Measurements from ENCODE around the gene PPP2R2C. TPM values are rescaled to one million over a fixed set of nuclear protein-coding genes. Genes with fewer than 3 reads are reported as not detected.

PPP2R2C gene
- total RNA-seq, 1 experiment from 2014 or later: 8.1 TPM

DNA sequence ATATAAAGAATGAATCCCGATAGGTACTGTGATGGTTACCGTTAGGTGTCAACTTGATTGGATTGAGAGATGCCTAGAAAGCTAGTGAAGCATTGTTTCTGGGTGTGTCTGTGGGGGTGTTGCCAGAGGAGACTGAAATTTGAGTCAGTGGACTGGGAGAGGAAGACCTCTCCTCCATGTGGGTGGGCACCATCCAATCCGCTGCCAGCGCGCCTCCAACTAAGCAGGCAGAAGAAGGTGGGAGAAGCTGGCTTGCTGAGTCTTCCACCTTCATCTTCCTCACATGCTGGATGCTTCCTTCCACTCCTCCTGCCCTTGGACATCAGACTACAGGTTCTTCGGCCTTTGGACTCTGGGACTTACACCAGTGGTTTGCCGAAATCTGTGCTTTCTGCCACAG, 162.6 kb downstream of the PPP2R2C start:
- Mint-ChIP-seq H3K27ac (no peak overlapping the region), H3K36me3 (ENCODE audit: insufficient read depth in 1 of 3, low read depth in 3 of 3) (peaks cover 4% of the 10 kb centered on the region in 3 experiments; a peak in 4 of 7 replicates), H3K4me3 (peak overlapping the region; percentile 50 to 78), H3K9me3 (peaks cover 5 to 7% of the 10 kb centered on the region in 2 experiments; a peak in 4 of 5 replicates), H3K27me3 (ENCODE audit: low read depth) (peaks cover 49% of the 10 kb centered on the region), H3K4me1 (peaks cover 10 to 13% of the 10 kb centered on the region in 2 experiments; a peak in 3 of 4 replicates)
- no peaks in the 10 kb centered on the region for H4K20me1 ChIP-seq (ENCODE audit: control insufficient read depth, insufficient read depth, insufficient read length)
- H3K9me3 ChIP-seq (ENCODE audit: control insufficient read depth, low read depth, low read length): no peaks in the 10 kb centered on the region
- H3K18ac ChIP-seq (ENCODE audit: insufficient read length, low read depth, low read length): no peak overlapping the region
- TF ChIP-seq, protein P1, sequence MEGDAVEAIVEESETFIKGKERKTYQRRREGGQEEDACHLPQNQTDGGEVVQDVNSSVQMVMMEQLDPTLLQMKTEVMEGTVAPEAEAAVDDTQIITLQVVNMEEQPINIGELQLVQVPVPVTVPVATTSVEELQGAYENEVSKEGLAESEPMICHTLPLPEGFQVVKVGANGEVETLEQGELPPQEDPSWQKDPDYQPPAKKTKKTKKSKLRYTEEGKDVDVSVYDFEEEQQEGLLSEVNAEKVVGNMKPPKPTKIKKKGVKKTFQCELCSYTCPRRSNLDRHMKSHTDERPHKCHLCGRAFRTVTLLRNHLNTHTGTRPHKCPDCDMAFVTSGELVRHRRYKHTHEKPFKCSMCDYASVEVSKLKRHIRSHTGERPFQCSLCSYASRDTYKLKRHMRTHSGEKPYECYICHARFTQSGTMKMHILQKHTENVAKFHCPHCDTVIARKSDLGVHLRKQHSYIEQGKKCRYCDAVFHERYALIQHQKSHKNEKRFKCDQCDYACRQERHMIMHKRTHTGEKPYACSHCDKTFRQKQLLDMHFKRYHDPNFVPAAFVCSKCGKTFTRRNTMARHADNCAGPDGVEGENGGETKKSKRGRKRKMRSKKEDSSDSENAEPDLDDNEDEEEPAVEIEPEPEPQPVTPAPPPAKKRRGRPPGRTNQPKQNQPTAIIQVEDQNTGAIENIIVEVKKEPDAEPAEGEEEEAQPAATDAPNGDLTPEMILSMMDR (conservative IDR thresholded peaks at IDR 0.05): no peak
- H3K27ac ChIP-seq (ENCODE audit: insufficient read length, low read depth, low read length): no peak overlapping the region
- H4K91ac ChIP-seq (ENCODE audit: insufficient read length, low read depth, low read length): no peak overlapping the region
- no CpG with 5 or more reads among the region's 7 CpGs for WGBS (ENCODE audit: extremely low coverage, insufficient read length, low lambda C conversion rate)
- H3K27me3 ChIP-seq (ENCODE audit: insufficient read depth, low read length): peaks cover 3% of the 10 kb centered on the region; the same call in 1 of the 2 replicates
- H3K9ac ChIP-seq (ENCODE audit: extremely low read depth, insufficient read length, low read length): no peak overlapping the region
- no peaks in the 10 kb centered on the region for H3K23me2 ChIP-seq (ENCODE audit: insufficient read length, low read depth, low read length, poor library complexity, severe bottlenecking)
- no peak overlapping the region for H2BK120ac ChIP-seq (ENCODE audit: low read depth, low read length, poor library complexity, severe bottlenecking)
- H3K4me1 ChIP-seq (ENCODE audit: insufficient read depth, low read length): no peaks in the 10 kb centered on the region
- H3T11ph ChIP-seq (ENCODE audit: low read length): no peak overlapping the region
- peak overlapping the region; percentile 2 for H3K4me2 ChIP-seq (ENCODE audit: insufficient read depth, insufficient read length, low read length)
- no peak overlapping the region for H2BK15ac ChIP-seq (ENCODE audit: low read depth, low read length)
- H2AFZ ChIP-seq (ENCODE audit: low read length): no peak overlapping the region
- H3K79me1 ChIP-seq (ENCODE audit: insufficient read depth, low read depth, low read length, poor library complexity, severe bottlenecking): no peaks in the 10 kb centered on the region
- no peak overlapping the region for H3K56ac ChIP-seq (ENCODE audit: insufficient read length, low read depth, low read length)
- H3K4ac ChIP-seq (ENCODE audit: low read depth, low read length): no peak overlapping the region
- no peak overlapping the region for H2BK20ac ChIP-seq (ENCODE audit: low read depth, low read length, poor library complexity, severe bottlenecking)
- H3K14ac ChIP-seq (ENCODE audit: insufficient read depth, low read length): no peak overlapping the region
- H3K23ac ChIP-seq (ENCODE audit: insufficient read length, low read depth, low read length): no peak overlapping the region
- H2BK5ac ChIP-seq (ENCODE audit: insufficient read length, low read length): no peak overlapping the region
- H2AK5ac ChIP-seq (ENCODE audit: insufficient read length, low read length): no peak overlapping the region
- no peak for DNase-seq
- H4K5ac ChIP-seq (ENCODE audit: insufficient read length, low read depth, low read length): no peak overlapping the region
- no peak overlapping the region for H4K8ac ChIP-seq (replicated peaks; ENCODE audit: insufficient read length, low read depth, low read length)
- no peaks in the 10 kb centered on the region for H3K79me2 ChIP-seq (ENCODE audit: insufficient read depth, low read length)
- no peak overlapping the region for H2BK12ac ChIP-seq (ENCODE audit: insufficient read length, low read depth, low read length)

All from H9 (cell line).